ENCODE measurements around the gene FBXL5. TPM values are rescaled to one million over a fixed set of nuclear protein-coding genes. Genes with fewer than 3 reads are reported as not detected.
A peak's percentile ranks its signal among the peaks of the same experiment; 100 is the strongest.

The FBXL5 gene
- total and polyA plus RNA-seq, 2 of the 13 experiments (the other 11 are each of a cell fraction or from before 2014, with no cell fraction given), result 17.4 to 45.3 TPM

DNA sequence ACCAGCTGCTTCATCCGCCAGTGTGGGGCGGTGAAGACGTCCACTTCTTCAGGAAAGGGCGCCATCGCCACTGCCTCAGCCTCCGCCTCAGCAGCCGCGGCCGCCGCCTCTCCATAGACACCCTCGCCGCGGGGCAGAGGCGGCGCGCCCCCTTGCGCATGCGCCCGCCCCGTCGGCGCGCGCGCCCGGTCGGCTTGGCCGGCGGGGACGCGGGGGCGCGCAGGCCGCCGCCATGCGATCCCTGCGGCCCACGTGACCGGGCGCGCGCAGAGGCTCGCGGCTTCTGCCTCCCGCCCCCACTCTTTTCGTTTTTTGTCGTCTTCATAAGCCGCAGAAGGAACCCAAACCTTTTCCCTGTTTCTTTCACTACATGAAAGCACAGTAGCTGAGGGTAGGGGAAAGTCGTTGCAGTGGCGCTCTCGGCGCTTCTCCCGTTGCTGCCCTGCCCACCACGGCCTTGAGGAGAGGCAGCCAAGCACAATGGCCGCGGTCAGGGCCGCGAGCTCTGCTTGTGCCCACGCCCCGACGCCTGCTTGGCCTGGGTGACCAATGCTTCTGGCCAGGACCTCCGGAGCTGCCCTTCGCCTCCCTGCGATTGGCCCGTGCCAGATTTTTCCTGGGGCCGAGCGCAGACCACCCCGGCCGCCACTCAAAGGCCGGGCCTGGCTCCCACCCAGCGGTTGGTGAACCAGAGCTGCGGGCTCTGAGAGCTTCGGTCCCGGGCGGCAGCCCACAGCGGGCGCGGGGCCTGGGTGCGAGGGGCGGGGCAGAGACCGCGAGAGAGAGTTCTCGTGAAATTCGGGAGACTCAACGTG is at the start of gene FBXL5 (continued):
- TF ChIP-seq POLR2A (IDR thresholded peaks at IDR 0.05; ENCODE audit: insufficient read depth in 1 of 2, low read depth in 2 of 2, low read length in 2 of 2), result peak; percentile 73 to 91
- TF ChIP-seq ZNF264 (CRISPR knock-in tag; IDR thresholded peaks at IDR 0.05), result no peak
- no peak for TF ChIP-seq ZFP36 (IDR thresholded peaks at IDR 0.05; ENCODE audit: borderline replicate concordance, low read depth, low read length, partially characterized antibody)
- peak; percentile 74; the same call in 1 of the 2 replicates for TF ChIP-seq TAF1 (CRISPR knock-in tag; IDR thresholded peaks at IDR 0.05)
- no peak for TF ChIP-seq TBL1XR1 (IDR thresholded peaks at IDR 0.05; ENCODE audit: borderline replicate concordance, low read length, partially characterized antibody)
- TF ChIP-seq KMT2B (CRISPR knock-in tag; IDR thresholded peaks at IDR 0.05), result peak; percentile 83
- TF ChIP-seq, protein P1, sequence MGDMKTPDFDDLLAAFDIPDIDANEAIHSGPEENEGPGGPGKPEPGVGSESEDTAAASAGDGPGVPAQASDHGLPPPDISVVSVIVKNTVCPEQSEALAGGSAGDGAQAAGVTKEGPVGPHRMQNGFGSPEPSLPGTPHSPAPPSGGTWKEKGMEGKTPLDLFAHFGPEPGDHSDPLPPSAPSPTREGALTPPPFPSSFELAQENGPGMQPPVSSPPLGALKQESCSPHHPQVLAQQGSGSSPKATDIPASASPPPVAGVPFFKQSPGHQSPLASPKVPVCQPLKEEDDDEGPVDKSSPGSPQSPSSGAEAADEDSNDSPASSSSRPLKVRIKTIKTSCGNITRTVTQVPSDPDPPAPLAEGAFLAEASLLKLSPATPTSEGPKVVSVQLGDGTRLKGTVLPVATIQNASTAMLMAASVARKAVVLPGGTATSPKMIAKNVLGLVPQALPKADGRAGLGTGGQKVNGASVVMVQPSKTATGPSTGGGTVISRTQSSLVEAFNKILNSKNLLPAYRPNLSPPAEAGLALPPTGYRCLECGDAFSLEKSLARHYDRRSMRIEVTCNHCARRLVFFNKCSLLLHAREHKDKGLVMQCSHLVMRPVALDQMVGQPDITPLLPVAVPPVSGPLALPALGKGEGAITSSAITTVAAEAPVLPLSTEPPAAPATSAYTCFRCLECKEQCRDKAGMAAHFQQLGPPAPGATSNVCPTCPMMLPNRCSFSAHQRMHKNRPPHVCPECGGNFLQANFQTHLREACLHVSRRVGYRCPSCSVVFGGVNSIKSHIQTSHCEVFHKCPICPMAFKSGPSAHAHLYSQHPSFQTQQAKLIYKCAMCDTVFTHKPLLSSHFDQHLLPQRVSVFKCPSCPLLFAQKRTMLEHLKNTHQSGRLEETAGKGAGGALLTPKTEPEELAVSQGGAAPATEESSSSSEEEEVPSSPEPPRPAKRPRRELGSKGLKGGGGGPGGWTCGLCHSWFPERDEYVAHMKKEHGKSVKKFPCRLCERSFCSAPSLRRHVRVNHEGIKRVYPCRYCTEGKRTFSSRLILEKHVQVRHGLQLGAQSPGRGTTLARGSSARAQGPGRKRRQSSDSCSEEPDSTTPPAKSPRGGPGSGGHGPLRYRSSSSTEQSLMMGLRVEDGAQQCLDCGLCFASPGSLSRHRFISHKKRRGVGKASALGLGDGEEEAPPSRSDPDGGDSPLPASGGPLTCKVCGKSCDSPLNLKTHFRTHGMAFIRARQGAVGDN (CRISPR knock-in tag; IDR thresholded peaks at IDR 0.05), result peak; percentile 98
- TF ChIP-seq SYNCRIP (IDR thresholded peaks at IDR 0.05; ENCODE audit: insufficient read depth, low read depth, low read length), result no peak
- TF ChIP-seq ZKSCAN8 (CRISPR knock-in tag; IDR thresholded peaks at IDR 0.05; ENCODE audit: borderline replicate concordance), result no peak
- 0 out of 2 replicates have a peak, but pooled peaks have one; percentile 6 for TF ChIP-seq SMAD1 (CRISPR knock-in tag; IDR thresholded peaks at IDR 0.05; ENCODE audit: borderline replicate concordance, low read depth)
- no peak for TF ChIP-seq WIZ (CRISPR knock-in tag; IDR thresholded peaks at IDR 0.05)
- TF ChIP-seq, protein P2, sequence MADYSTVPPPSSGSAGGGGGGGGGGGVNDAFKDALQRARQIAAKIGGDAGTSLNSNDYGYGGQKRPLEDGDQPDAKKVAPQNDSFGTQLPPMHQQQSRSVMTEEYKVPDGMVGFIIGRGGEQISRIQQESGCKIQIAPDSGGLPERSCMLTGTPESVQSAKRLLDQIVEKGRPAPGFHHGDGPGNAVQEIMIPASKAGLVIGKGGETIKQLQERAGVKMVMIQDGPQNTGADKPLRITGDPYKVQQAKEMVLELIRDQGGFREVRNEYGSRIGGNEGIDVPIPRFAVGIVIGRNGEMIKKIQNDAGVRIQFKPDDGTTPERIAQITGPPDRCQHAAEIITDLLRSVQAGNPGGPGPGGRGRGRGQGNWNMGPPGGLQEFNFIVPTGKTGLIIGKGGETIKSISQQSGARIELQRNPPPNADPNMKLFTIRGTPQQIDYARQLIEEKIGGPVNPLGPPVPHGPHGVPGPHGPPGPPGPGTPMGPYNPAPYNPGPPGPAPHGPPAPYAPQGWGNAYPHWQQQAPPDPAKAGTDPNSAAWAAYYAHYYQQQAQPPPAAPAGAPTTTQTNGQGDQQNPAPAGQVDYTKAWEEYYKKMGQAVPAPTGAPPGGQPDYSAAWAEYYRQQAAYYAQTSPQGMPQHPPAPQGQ (CRISPR knock-in tag; IDR thresholded peaks at IDR 0.05; ENCODE audit: borderline replicate concordance), result no peak
- TF ChIP-seq ZNF672 (CRISPR knock-in tag; IDR thresholded peaks at IDR 0.05), result no peak
- TF ChIP-seq ZMAT3 (CRISPR knock-in tag; conservative IDR thresholded peaks at IDR 0.05), result peak; percentile 50; the same call in 1 of the 2 replicates
- TF ChIP-seq, protein P3, sequence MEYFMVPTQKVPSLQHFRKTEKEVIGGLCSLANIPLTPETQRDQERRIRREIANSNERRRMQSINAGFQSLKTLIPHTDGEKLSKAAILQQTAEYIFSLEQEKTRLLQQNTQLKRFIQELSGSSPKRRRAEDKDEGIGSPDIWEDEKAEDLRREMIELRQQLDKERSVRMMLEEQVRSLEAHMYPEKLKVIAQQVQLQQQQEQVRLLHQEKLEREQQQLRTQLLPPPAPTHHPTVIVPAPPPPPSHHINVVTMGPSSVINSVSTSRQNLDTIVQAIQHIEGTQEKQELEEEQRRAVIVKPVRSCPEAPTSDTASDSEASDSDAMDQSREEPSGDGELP (IDR thresholded peaks at IDR 0.05; ENCODE audit: borderline replicate concordance, low read depth), result no peak; the same call in 1 of the 2 replicates
- TF ChIP-seq PTBP1 (IDR thresholded peaks at IDR 0.05; ENCODE audit: low read depth, low read length, poor library complexity, severe bottlenecking), result no peak
- TF ChIP-seq POGZ (CRISPR knock-in tag; IDR thresholded peaks at IDR 0.05), result peak; percentile 57
- no peak for TF ChIP-seq ZNF138 (CRISPR knock-in tag; IDR thresholded peaks at IDR 0.05; ENCODE audit: low read depth)
- no peak for TF ChIP-seq NBN (conservative IDR thresholded peaks at IDR 0.05)
